HG02884 (cell line): Measurements from ENCODE around the gene AK4.
"Not testable (repeated sequence)": the region's sequence is repeated elsewhere in the genome, so short reads cannot be mapped to it uniquely, and the experiment has no call there.

Experiments
- ATAC-seq: cut with Tn5 transposase; IDR thresholded peaks from one replicate; pipeline ENCODE4 v1.9.1; 2021; ENCODE audit warnings: mild to moderate bottlenecking, moderate library complexity; ENCODE audit not compliant: unreplicated experiment

Gene AK4

DNA sequence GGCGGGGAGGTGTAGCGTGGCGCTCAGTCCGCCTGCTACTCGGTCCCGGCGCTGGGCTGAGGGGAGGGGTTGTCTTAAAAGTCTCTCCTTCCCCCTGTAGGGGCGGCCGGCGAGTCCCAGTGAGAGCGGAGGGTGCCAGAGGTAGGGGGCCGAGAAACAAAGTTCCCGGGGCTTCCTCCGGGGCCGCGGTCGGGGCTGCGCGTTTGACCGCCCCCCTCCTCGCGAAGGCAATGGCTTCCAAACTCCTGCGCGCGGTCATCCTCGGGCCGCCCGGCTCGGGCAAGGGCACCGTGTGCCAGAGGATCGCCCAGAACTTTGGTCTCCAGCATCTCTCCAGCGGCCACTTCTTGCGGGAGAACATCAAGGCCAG lies at the start of gene AK4:
TSS of gene AK4 (plus strand) at position 26 of the 370 bp plus-strand sequence. CDS start at position 231, 205 bp downstream.
- peak; percentile 9 for ATAC-seq

DNA sequence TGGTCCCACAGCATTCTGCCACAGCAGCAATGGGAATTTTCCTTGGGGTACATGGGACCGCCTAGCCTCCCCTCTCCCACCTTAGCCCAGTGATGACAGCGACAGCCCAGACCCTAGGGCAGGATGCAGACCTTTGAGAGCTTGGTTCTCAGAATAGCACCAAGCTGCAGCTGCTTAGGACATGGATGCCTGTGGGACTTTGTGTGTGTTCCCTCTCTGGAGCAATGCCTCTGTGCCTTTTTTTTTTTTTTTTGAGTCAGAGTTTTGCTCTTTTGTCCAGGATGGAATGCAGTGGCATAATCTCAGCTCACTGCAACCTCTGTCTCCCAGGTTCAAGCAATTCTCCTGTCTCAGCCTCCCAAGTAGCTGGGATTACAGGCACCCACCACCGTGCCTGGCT lies 44.2 kb upstream of the AK4 start:
- no peak for ATAC-seq

GRCh38 chr1:65104854-65105534 lies 43.0 kb upstream of the AK4 start:
- ATAC-seq: no peak

GRCh38 chr1:65105596-65105995 lies 42.4 kb upstream of the AK4 start:
- no peak for ATAC-seq

GRCh38 chr1:65108025-65108642 lies 39.9 kb upstream of the AK4 start:
- ATAC-seq: no peak

GRCh38 chr1:65109487-65109886 lies 38.5 kb upstream of the AK4 start:
- no peak for ATAC-seq

DNA sequence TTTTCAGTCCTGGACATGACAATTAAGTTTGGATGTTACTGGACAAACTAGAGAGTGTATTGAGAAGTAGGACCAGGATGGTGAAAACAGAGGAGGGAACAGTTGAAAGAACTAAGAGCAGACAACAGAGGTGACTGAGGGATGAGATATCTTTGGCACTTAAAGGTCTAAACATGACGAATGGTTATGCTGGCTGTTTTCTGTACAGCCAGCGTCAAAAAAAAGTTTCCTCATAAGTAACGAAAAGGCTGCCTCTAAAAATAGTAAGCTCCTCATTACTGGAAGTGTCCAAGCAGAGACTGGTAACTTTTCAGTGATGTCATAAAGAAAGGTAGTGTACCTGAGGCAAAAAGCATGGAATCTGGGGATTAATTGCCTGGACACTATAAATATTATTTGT lies 35.2 kb upstream of the AK4 start:
- ATAC-seq: no peak

- no peak for ATAC-seq
Observed at GRCh38 chr1:65113298-65113697, 34.7 kb upstream of the AK4 start.

- ATAC-seq: no peak
Observed at GRCh38 chr1:65114322-65114721, 33.7 kb upstream of the AK4 start.

DNA sequence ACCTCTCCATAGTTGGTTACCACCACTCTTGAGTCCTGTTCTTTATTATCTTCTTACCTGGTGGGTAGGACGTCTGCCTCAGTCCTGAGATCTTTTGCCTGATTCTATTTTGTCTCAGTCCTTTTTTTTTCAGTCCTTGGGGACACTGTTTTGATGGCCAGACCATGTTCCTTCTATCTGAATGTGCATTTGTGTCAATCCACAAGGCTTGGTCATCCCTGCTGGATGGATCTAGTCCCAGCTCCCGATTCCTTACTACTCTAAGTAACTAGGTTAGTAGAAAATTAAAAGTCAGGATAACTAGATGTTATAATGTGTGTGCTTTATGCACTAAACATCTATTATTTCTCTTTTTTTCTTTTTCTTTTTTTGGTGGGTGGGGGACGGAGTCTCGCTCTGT lies 28.1 kb upstream of the AK4 start:
- no peak for ATAC-seq

GRCh38 chr1:65129104-65129503 lies 18.9 kb upstream of the AK4 start:
- not testable (repeated sequence) for ATAC-seq

DNA sequence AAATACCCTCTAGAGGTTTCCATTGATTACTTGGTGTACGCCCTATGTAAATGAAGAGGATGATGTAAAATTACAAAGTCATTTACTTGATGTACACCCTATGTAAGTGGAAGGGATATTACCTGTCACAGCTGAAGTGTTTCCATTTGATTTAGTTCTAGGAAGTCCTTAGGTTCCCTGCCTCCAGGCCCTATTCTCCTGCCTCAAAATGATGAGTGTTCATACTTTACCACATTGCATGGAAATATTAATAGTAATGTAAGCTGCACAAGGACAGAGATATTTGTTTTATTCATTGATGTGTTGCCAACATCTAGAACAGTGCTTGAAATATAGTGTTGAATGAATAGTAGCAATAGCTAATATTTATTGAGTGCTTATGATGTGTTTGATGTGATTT lies 9.5 kb upstream of the AK4 start:
- no peak for ATAC-seq

DNA sequence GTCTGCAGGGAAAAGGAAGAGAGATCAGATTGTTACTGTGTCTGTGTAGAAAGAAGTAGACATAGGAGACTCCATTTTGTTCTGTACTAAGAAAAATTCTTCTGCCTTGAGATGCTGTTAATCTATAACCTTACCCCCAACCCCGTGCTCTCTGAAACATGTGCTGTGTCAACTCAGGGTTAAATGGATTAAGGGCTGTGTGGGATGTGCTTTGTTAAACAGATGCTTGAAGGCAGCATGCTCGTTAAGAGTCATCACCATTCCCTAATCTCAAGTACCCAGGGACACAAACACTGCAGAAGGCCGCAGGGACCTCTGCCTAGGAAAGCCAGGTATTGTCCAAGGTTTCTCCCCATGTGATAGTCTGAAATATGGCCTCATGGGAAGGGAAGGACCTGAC lies 8.2 kb upstream of the AK4 start:
- ATAC-seq: not testable (repeated sequence)

- no peak for ATAC-seq
Observed at GRCh38 chr1:65141394-65141793, 6.6 kb upstream of the AK4 start.

DNA sequence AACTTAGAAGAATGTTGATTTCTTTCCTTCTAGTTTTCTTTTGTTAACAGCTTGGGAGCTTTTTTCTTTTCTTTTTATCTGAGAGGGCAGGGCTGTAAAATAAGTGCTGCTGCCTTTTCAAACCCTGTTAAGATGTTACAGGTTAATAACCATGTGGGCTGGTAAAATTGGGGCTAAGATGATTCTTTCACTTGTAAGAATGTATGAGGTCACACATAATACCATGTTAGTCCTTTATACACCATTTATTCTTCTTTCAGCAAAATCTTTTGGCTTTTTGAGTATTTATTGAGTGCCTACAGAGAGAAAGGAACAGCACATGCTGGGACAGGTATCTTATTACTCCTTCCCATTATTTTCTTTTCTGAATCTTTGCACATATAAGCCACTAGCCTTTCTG lies 6.1 kb upstream of the AK4 start:
- ATAC-seq: no peak

- ATAC-seq: not testable (repeated sequence)
Observed at GRCh38 chr1:65143112-65143658, 4.8 kb upstream of the AK4 start.

DNA sequence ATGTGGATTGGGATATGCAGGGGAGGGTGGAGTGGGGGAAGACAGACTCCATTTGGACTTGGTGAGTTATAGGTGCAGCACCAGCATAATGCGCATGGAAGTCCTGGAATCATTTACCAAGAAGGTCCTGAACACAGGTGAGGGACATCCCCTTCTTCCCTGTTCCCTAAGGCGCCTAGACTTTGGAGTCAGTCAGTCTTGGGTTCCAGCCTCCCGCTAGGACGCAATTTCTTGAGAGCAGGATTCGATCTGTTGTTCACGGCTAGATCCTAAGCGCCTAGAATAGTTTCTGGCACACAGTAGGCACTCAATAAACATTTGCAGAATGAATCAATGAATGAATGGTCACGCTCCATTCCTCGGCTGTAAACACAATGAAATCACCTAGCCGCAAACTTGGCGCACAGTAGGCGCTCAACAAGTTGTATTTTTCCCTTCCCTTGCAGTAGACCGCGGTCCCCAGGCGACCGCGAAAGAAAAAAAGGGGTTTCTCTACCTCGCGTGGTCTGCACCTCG lies 1.0 kb upstream of the AK4 start:
- ATAC-seq: peak; percentile 15

DNA sequence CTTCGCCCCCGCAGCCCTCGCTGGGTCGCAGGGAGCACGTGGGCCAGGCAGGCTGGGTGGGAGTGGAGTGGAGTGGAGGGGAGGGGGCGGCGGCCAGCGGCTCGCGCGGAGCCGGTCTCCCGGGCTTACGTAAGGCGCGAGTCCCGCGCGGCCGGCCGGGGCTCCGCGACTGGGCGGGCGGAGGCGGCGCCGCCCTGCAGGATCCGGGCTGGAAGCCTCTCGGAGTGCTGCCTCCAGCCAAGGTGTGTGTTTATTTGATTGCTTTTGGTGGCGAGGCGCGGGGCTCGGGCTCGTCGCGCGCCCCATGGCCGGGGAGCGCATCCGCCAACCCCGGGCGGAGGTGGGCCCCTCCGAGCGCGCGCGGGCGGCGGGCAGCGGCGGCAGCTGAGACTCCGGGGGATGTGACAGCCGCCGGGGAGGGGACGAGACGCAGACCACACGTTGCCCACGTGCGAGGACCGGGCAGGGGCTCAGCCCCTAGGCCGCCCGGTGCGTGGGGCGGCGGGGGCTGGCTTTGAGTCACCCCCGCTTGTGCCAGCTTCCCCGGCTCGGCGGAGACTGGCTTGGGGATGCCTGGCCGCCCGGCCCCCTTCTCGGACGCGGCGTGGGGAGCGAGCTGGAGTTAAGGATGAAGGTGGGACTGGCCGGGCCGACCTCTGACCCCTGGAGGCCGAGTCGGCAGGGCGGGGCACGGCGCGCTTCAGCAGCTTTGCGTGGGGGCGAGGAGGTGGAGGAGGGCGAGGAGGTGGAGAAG lies 402 bp upstream of the AK4 start:
- peak; percentile 58 for ATAC-seq

DNA sequence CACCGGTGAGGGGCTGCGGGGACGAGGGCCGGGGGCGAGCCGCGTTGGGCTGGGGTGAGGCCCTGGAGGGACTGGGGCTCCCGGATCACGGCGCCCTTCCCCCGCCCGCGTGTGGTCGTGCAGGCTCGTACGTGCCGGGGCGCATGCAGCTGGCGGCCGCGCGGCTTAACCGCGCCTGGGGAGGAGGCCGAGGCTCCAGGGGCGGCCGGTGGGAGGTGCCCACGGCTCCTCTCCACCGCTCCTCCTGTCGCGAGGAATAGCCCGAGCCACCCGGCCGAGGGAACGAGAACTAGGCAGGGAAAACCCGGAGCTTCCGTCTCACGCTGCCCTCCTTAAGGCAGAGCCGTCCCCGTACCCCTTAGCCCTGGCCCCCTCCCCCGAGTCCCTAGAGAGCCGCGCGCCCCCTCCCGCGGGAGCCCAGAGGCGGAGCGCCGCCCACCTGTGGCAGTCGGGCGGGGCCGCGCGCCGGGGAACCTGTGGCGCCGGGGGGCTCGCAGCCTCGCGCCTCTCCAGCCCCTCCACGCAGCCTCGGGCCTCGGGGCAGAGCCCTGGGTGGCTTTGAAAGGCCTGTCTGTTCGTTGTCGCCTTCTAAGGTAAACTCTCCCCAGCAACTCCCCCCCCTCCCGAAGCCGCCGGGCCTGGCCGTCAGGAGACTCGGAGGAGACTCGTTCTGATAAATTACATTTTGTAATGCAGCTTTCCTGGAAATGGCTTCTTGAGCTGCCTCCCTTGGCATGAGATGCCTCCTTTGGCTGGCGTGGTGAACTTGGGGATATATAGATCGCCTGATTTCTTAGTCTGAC lies 746 bp downstream of the AK4 start:
- ATAC-seq: peak; percentile 52

- ATAC-seq: no peak
Observed at GRCh38 chr1:65149351-65150107, 1.5 kb downstream of the AK4 start.
